Measurements from ENCODE around the gene RXRG. TPM values are rescaled to one million over a fixed set of nuclear protein-coding genes. Genes with fewer than 3 reads are reported as not detected.

RXRG gene
- total RNA-seq, 1 experiment from 2014 or later = not detected

- Histone ChIP-seq H3K23me2 (ENCODE audit: insufficient read length, low read depth, low read length, poor library complexity, severe bottlenecking) (no peaks in the 10 kb centered on the region), H2BK20ac (ENCODE audit: low read depth, low read length, poor library complexity, severe bottlenecking) (no peak overlapping the region), H2AFZ (ENCODE audit: low read length) (no peak overlapping the region), H3K18ac (ENCODE audit: insufficient read length, low read depth, low read length) (no peak overlapping the region), H4K20me1 (ENCODE audit: control insufficient read depth, insufficient read depth, insufficient read length) (no peaks in the 10 kb centered on the region), H3K79me2 (ENCODE audit: insufficient read depth, low read length) (no peaks in the 10 kb centered on the region), H3K56ac (ENCODE audit: insufficient read length, low read depth, low read length) (no peak overlapping the region), H2BK12ac (ENCODE audit: insufficient read length, low read depth, low read length) (no peak overlapping the region), H3K9ac (ENCODE audit: extremely low read depth, insufficient read length, low read length) (no peak overlapping the region), H3K14ac (ENCODE audit: insufficient read depth, low read length) (no peak overlapping the region), H4K8ac (replicated peaks; ENCODE audit: insufficient read length, low read depth, low read length) (no peak overlapping the region), H3K27ac (ENCODE audit: insufficient read length, low read depth, low read length) (no peak overlapping the region), H4K5ac (ENCODE audit: insufficient read length, low read depth, low read length) (no peak overlapping the region), H2BK120ac (ENCODE audit: low read depth, low read length, poor library complexity, severe bottlenecking) (no peak overlapping the region), H3K4me1 (ENCODE audit: insufficient read depth, low read length) (no peaks in the 10 kb centered on the region), H4K91ac (ENCODE audit: insufficient read length, low read depth, low read length) (no peak overlapping the region), H3K79me1 (ENCODE audit: insufficient read depth, low read depth, low read length, poor library complexity, severe bottlenecking) (no peaks in the 10 kb centered on the region), H3K4me2 (ENCODE audit: insufficient read depth, insufficient read length, low read length) (no peak overlapping the region), H3K27me3 (ENCODE audit: insufficient read depth, low read length) (no peaks in the 10 kb centered on the region), H3T11ph (ENCODE audit: low read length) (no peak overlapping the region), H3K4ac (ENCODE audit: low read depth, low read length) (no peak overlapping the region), H2BK15ac (ENCODE audit: low read depth, low read length) (no peak overlapping the region), H2BK5ac (ENCODE audit: insufficient read length, low read length) (no peak overlapping the region), H3K9me3 (ENCODE audit: control insufficient read depth, low read depth, low read length) (no peaks in the 10 kb centered on the region), H3K23ac (ENCODE audit: insufficient read length, low read depth, low read length) (no peak overlapping the region), H2AK5ac (ENCODE audit: insufficient read length, low read length) (no peak overlapping the region)
- peaks cover under 1% of the 10 kb centered on the region; the same call in 1 of the 2 replicates for H3K27me3 Mint-ChIP-seq (ENCODE audit: low read depth)
- H3K36me3 Mint-ChIP-seq (ENCODE audit: insufficient read depth in 1 of 3, low read depth in 3 of 3) = no peaks in the 10 kb centered on the region
- H3K9me3 Mint-ChIP-seq = no peaks in the 10 kb centered on the region
- DNase-seq = no peak
- H3K4me3 Mint-ChIP-seq = no peak overlapping the region
- no peak for TF ChIP-seq CTCF (conservative IDR thresholded peaks at IDR 0.05)
- peaks cover 5 to 6% of the 10 kb centered on the region in 2 experiments; a peak in 3 of 4 replicates for H3K4me1 Mint-ChIP-seq
- H3K27ac Mint-ChIP-seq = no peak overlapping the region
- no CpG with 5 or more reads among the region's 1 CpG for WGBS (ENCODE audit: extremely low coverage, insufficient read length, low lambda C conversion rate)
Measured at GRCh38 chr1:165487921-165488320, 43.0 kb upstream of the RXRG start.

Measured in H9 (cell line).